Stimulated activated CD4-positive, alpha-beta T cell treated with anti-CD3 and anti-CD28 coated beads, TNF-alpha, amount 100 ng/mL, for 4 hours (primary cell): ENCODE results near the gene TSPYL1.
A peak's percentile ranks its signal among the peaks of the same experiment; 100 is the strongest.

ENCODE experiments used
- DNase-seq, 3 experiments: peaks; one replicate each; pipeline ENCODE4 v3.0.0-alpha.2; 2020; ENCODE audit warnings: low read depth in 3 of 3

Gene TSPYL1

DNA sequence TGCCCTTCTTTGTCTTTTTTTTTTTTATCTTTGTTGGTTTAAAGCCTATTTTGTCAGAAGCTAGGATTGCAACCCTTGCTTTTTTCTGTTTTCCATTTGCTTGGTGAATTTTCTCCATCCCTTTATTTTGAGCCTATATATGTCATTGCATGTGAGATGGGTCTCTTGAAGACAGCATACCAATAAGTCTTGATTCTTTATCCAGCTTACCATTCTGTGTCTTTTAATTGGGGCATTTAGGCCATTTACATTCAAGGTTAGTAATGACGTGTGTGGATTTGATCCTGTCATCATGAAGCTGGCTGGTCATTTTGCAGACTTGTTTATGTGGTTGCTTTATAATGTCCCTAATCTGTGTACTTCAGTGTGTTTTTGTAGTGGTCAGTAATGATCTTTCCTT lies 16.4 kb downstream of the TSPYL1 start:
- DNase-seq, result no peak

GRCh38 chr6:116258520-116258919 lies 21.2 kb downstream of the TSPYL1 start:
- DNase-seq, result no peak

GRCh38 chr6:116256694-116257093 lies 23.0 kb downstream of the TSPYL1 start:
- no peak for DNase-seq

DNA sequence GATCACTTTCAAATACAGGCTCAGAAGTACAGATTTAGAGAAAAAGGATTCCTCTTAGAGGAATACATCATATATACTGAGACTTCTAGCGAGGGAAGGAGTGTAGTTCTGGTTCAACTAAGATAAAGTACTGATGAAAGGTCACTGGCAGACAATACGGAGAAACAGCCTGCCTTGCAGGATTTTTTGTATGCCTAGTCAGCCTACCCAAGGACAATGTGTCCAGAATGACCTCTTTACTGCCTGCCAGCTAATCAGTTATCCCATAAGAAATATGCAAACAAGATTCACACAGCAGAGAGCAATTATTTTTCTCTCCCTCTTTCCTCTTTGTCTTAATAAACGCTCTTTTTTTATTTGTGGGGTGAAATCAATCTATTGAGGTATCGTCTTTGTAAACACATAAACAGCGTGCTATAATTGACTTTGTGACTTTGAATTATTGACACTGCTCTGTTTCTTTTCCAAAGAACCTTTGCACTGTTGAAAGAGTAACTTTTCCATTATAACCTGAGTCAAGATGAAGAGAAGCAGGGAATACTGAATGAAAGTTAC lies 24.4 kb downstream of the TSPYL1 start:
- no peak for DNase-seq

GRCh38 chr6:116254297-116255056 lies 25.3 kb downstream of the TSPYL1 start:
- DNase-seq, result no peak

DNA sequence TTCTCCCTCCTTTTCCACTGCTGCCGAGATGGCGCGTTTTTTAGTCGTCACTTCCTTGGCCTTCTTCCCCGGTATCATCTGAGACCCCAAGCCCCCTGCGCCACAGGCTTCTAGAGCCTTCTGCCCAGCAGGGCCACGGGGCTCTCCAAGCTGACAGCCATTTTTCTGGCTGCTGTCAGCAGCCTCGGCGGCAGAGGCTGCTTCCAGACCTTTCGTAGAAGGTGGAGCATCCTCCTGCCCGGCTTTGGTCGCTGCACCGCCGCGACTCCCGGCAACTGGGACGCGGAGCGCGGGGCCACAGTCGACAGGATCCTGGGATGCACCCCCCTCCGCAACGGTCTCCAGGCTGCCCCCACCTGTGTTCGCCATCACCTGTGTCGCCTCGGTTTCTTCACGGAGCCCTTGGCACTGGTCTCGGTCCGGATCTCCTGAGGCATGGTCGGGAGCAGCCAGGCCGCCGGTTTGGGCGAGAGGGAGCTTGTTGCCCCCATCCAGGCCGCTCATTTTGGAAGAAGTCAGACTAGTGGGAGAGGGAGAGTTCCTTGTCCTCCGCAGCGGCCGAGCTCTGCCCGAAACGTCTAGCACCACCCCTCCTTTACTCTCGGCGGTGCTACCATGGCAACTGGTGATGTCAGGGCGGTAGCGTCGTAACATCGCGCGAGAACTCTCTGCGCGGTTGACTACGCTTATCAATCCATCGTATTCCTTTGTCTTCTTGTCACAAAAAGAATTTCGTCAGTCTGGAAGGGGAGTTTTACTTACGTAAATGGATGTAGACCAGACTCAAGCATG lies 26.0 kb downstream of the TSPYL1 start, which contains the start of gene TSPYL4:
Gene TSPYL4 (minus strand): TSS at position 571 of the 792 bp plus-strand sequence. CDS start 67 bp downstream, at position 504.
- peak; percentile 72 to 84 (median 82) for DNase-seq

- no peak for DNase-seq
Observed at GRCh38 chr6:116253188-116253504, 26.6 kb downstream of the TSPYL1 start.

DNA sequence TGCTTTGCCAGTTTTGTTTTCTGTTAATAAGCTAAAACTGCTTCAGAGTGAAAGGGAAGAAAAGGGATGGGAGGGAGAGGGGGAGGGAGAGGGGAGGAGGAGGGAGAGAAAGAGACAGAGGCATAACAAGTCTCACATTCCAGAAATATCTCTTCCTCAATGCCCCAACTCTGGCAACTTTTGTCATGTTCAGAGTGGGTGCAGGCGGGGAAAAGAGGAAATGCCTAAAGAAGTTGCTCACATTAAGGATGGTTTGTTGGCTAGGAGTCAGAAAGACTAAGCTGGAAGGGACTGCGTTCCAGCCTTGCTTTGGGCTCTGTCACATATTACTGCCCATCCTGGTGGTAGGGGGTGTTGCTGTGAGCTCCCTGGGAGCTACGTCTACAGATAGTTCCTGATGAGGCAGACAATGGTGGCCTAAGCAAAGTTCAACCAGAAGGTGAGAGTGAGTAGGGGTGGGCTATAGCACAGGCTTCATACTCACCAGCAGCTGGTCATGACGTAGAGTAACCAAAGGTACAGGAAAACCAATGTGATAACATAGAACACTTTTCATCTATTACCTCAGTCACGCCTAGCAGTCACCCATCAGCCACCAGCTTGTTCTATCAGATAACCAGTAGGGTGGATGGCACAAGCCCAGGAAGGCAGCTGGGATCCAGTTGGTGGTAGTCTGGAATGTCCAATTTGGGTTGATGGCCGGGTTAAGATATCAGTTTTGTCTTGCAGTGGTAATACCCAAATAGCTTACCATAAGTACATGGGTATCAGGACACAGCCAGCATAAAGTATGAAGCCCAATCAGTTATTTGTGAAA lies 28.0 kb downstream of the TSPYL1 start:
- no peak for DNase-seq

DNA sequence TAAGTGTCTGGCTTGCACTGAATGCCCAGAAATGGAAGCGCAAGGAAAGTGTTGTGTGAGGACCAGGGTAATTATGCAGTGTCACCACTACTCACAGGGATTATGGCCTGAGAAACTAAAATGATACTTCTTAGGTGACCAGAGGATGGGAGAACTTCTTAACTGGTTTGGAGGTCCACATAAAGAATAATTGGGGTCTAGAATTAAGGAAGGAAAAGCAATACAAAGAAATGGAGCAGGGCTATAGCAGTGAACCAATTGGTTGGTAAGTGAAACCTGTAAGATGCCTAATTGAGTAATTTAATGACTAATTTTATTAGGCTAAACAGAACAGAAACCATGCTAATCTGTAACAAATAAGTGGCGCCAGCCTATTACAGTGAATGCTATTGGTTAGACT lies 31.2 kb downstream of the TSPYL1 start:
- no peak for DNase-seq

DNA sequence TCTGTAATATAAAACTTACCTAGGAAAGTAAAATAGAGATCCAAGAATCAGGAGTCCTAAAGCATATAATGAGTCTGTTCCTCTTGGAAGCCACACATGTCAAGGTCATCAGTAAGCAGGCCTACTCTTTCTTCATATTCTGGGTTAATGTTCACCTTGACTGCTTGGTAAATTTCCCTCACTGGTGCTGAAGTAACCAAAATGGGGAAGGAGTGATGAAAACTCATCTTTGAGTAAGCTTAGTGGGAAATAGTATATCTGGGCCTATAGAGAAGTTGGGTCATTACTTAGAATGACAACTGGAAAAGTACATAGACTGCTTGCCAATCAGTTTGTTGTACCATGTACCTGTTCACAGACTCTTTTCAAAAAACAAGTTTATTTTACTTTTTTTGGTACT lies 32.4 kb downstream of the TSPYL1 start:
- DNase-seq, result no peak

DNA sequence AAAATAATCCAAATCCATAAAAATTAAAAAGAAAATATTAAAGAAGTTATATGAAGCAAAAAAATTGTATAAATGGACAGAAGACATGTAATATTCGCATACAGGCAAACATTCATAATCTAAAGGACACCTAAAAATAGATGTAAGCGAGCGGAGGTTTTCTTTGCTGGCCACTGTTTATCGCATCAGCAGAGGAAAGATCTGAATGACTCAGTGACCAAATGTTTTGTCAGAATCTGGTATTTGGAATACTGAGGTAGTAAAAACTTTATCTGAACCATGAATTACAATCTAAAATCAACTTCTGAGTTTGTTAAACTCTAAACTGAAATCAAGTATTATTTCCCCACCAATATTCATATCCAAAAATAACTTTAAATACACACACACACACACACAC lies 33.6 kb downstream of the TSPYL1 start:
- no peak for DNase-seq

- DNase-seq, result no peak
Observed at GRCh38 chr6:116244284-116244683, 35.4 kb downstream of the TSPYL1 start.

DNA sequence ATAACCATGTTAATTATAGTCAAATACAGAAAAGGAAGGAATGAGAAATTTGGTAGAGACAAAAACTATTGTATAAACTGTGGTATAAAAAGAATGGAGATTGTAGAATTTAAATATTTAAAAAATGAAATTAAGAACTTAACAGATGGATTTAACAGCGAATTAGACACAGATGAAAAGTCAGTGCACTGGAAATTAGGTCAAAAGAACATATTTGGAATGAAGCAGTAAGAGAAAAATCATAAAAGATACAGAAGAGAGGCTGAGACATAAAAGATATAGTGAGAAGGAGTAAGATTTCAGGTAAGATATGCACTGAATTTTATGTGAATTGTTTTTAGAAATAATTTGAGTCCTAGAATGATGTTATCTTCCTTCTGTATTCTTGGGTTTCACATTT lies 39.9 kb downstream of the TSPYL1 start:
- no peak for DNase-seq

DNA sequence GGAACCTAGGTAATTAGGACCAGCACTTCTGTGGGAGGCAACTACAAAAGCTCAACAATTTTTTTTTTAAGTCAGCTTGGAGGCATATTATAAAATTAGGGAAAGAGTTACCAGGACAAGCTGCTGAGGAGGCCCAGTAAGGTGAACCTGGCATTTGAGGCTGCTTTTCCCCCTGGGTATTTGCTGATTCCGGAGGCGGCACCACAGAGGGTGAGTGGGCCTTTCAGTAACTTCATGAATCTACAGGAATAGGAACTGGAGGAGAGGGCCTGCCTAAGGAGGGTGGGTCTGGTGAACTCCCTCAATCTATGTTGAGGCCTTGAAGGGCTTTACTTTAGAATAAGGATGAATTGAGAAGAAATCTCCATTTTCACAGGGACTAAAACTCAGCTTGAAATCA lies 40.5 kb downstream of the TSPYL1 start:
- no peak for DNase-seq

DNA sequence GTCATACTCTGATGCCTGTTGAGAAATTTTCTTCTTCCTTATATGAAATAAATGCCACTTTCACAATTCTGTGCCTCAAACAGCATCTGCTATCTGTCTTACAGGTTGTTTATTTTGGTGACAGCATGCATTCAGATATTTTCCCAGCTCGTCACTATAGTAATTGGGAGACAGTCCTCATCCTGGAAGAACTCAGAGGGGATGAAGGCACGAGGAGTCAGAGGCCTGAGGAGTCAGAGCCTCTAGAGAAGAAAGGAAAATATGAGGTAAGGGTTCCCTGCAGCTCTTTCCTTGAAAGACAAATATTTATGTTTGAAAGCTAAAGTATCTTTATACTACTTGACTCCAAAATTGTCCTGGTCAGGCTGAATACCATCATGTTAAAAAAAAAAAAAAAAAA lies 41.6 kb downstream of the TSPYL1 start:
- DNase-seq, result no peak

- no peak for DNase-seq
Observed at GRCh38 chr6:116234689-116235088, 45.0 kb downstream of the TSPYL1 start.

GRCh38 chr6:116229287-116229913 lies 50.3 kb downstream of the TSPYL1 start:
- no peak for DNase-seq
